ENCODE results near the gene BLNK.

DNA sequence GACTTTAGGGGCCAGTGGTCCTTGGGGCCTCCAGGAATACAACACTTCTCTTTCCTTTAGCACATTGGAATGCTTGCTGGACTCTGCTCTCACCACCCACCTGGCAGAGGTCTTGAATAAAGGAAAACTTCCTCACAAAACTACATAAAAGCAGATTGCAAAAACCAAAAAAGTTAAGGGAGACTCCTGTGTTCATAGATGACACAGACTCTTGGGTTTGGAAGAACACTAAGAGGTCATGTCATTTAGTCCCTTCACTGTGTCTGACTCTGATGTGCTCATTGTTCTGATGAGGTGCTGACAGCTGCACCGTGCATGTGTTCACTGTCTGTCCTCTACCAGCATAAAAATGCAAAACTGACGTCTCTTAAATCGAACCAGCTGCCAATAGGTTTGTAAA lies 11.4 kb downstream of the BLNK start:
- TF ChIP-seq CTCF (IDR thresholded peaks at IDR 0.05) (no peak), POLR2A (IDR thresholded peaks at IDR 0.05) (no peak)
